Adrenal gland (tissue), 12 donors: Measurements from ENCODE around the gene MROH2A. TPM values are rescaled to one million over a fixed set of nuclear protein-coding genes. Genes with fewer than 3 reads are reported as not detected.

Experiments used
- DNase-seq, 7 donors: peaks; one replicate each; pipeline ENCODE4 v3.0.0-alpha.2; 2019 to 2020
- H3K27ac ChIP-seq, 5 donors: fragments of 200-600 bp; sonication (generic) in 4 of 5; 1 replicate in 3 of 5; 2 replicates in 2 of 5; pipeline versions ENCODE4 v1.5.1 to v1.8.0; 2016 to 2020; ENCODE audit warnings: mild to moderate bottlenecking in 1 of 5
- H3K27me3 ChIP-seq: fragments of 200-600 bp; 2 replicates; pipeline ENCODE4 v1.8.0; 2021
- H3K36me3 ChIP-seq, 2 donors: fragments of 200-600 bp; replicated peaks in 1 of 2; 1 replicate in 1 of 2; 2 replicates in 1 of 2; pipeline versions ENCODE4 v1.5.1 to v1.8.0; 2018 to 2022
- H3K4me1 ChIP-seq, 2 donors: fragments of 200-600 bp; replicated peaks in 1 of 2; 1 replicate in 1 of 2; 2 replicates in 1 of 2; pipeline versions ENCODE4 v1.5.1 to v1.8.0; 2018 to 2021
- H3K4me3 ChIP-seq, 4 donors: fragments of 200-600 bp; sonication (generic) in 3 of 4; one replicate each; pipeline ENCODE4 v1.5.1; 2016 to 2018
- H3K9me3 ChIP-seq, 3 donors: fragments of 200-600 bp; sonication (generic) in 1 of 3; replicated peaks in 1 of 3; 1 replicate in 2 of 3; 2 replicates in 1 of 3; pipeline versions ENCODE4 v1.5.1 to v1.8.0; 2016 to 2021
- POLR2A ChIP-seq, 2 donors: fragments of 450-650 bp; IDR thresholded peaks; one replicate each; pipeline ENCODE4 v1.6.1; 2017; ENCODE audit warnings: antibody characterized with exemption in 2 of 2, mild to moderate bottlenecking in 2 of 2, moderate library complexity in 1 of 2
- WGBS, 4 donors: extraction: QIAGEN DNeasy Blood & Tissue Kit in 2 of 4; methylation state at CpG; one replicate each; pipeline versions ENCODE4 v1.1.5 to v1.1.7; 2013 to 2017; 5-methylcytosine and 5-hydroxymethylcytosine counted together
- intact Hi-C, 2 donors: fragments of 100-400 bp; cut with DNase I; formaldehyde crosslinking; loops; one replicate each; pipeline versions ENCODE4 v1.14.1 to v1.15.0; 2022 to 2023
- polyA plus RNA-seq, 3 donors: library from polyadenylated mRNA; stranded (reverse); fragments of 200-250 nt in 2 of 3; fragments of 350-450 nt in 1 of 3; fragmentation: Illumina TruSeq in 1 of 3; extraction: RNeasy Lipid Tissue Mini Kit (QIAGEN cat#74804) in 1 of 3; gene quantifications; one replicate each; pipeline ENCODE4 v1.2.3, GENCODE V29; 2013 to 2014
- total RNA-seq, 9 donors: library from RNA; depleted of rRNA in 4 of 9; stranded (reverse); fragments of >200 nt in 4 of 9; fragments of 120-200 nt in 1 of 9; fragmentation: NEBNext Ultra II Directional in 1 of 9; extraction: Animal tissue kit (Norgen Biotek cat#: 25700) in 1 of 9; gene quantifications; one replicate each; pipeline versions ENCODE4 v1.1.0 to v1.2.4, GENCODE V29; 2013 to 2023
- TF ChIP-seq, protein P1 (sequence below), 6 experiments: fragments of 450-650 bp in 4 of 6; fragments of 200-600 bp in 2 of 6; sonication (generic) in 1 of 6; IDR thresholded peaks; 1 replicate in 5 of 6; 2 replicates in 1 of 6; pipeline versions ENCODE4 v1.5.1 to v1.8.0; 2016 to 2021; ENCODE audit warnings: antibody characterized with exemption in 6 of 6, mild to moderate bottlenecking in 2 of 6, moderate library complexity in 1 of 6
- donor health status: healthy with polysubstance abuse.
- donor health status: Bipolar disorder and iron deficiency.
- donor health status: DM: yes; HTN: yes; CAD: no.
- donor health status: DM: no; HTN: no; CAD: no.
- donor health status: DM: no; HTN: no; CAD: no.
- donor health status: DM: yes; HTN: yes; CAD: no.

The MROH2A gene
- total and polyA plus RNA-seq, 12 donors: 0.13 TPM; not detected in 11

DNA sequence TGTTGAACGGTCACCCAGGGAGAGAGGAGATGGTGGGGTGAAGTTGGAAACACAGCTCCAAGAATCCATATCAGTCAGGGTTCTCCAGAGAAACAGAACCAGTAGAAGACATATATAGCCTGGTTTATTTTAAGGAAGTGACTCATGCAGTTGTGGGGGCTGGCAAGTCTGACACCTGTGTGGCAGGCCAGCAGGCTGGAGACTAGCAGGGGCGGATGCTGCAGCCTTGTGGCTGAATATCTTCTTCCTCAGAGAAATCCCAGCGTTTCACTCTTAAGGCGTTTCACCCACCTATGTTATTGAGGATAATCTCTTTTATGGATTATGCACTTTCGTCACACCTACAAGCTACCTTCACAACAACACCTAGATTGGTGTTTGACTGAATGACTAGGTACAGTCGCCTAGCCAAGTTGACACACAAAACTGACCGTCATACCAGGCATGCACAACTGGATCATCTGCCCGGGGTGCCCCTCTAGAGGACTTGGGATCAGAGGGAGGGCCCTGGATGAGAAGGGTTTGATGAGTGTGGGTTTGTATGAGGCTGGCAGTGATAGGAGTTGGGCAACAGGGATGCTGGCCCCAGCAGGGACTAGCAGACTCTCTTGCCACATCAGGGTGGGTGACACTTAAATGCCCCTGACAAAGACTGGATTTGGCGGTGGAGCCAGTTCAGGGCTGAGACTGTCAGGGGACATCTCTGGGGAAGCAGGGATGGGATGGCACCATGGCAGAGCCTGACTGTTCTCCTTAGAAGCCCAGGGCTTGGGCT lies 23.4 kb downstream of the MROH2A start:
- H3K27me3 ChIP-seq: peaks cover 4% of the 10 kb centered on the region
- peak in 2 of 7 donors; percentile 0 to 24 for DNase-seq
- intact Hi-C loops: no loop called here
- no peak overlapping the region for H3K27ac ChIP-seq
- no peaks in the 10 kb centered on the region for H3K36me3 ChIP-seq
- no peaks in the 10 kb centered on the region for H3K9me3 ChIP-seq
- H3K4me1 ChIP-seq: no peaks in the 10 kb centered on the region
- no peak for TF ChIP-seq POLR2A (IDR thresholded peaks at IDR 0.05)
- TF ChIP-seq, protein P1, sequence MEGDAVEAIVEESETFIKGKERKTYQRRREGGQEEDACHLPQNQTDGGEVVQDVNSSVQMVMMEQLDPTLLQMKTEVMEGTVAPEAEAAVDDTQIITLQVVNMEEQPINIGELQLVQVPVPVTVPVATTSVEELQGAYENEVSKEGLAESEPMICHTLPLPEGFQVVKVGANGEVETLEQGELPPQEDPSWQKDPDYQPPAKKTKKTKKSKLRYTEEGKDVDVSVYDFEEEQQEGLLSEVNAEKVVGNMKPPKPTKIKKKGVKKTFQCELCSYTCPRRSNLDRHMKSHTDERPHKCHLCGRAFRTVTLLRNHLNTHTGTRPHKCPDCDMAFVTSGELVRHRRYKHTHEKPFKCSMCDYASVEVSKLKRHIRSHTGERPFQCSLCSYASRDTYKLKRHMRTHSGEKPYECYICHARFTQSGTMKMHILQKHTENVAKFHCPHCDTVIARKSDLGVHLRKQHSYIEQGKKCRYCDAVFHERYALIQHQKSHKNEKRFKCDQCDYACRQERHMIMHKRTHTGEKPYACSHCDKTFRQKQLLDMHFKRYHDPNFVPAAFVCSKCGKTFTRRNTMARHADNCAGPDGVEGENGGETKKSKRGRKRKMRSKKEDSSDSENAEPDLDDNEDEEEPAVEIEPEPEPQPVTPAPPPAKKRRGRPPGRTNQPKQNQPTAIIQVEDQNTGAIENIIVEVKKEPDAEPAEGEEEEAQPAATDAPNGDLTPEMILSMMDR (IDR thresholded peaks at IDR 0.05): no peak
- no peak overlapping the region for H3K4me3 ChIP-seq
- 76 to 87% (median 80%) methylated on average over 8 to 9 of the region's 9 CpGs for WGBS, 4 donors

DNA sequence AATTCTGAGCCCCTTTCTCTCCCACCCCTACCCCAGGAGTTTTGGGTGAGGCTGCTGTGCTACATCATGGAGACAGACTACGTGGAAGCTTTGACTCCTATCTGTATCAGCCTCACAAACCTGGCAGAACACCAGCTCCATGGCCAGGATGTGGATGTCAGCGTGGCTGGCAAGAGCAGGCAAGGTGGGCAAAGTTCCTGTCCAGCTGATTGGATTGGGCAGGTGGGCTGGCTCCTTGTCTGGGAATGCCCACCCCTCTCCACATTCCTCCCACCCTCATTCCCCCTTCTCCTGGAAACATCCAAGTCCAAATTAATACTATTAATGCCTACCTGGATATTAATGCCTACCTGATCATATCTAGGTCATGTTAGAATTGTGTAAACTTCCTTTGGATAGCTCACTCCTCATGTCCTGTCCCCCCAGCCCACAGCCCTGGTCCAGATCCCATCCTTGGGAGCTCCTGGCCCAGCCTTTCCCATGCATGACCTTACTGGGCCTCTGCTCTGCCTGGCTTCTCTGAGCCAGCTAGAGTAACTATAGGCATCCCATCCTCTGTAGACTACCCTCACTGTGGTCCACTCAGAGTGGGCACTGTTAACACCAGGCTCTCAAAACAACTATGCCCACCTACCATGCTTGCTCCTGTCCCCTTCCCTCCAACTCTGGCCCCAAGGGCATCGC lies 24.1 kb downstream of the MROH2A start:
- no peaks in the 10 kb centered on the region for H3K9me3 ChIP-seq
- no peaks in the 10 kb centered on the region for H3K36me3 ChIP-seq
- DNase-seq: peak in 2 of 7 donors; percentile 2 to 17
- H3K4me3 ChIP-seq: no peak overlapping the region
- WGBS, 4 donors: 61 to 79% (median 70%) methylated on average over 2 to 3 of the region's 3 CpGs
- H3K4me1 ChIP-seq: no peaks in the 10 kb centered on the region
- no peak overlapping the region for H3K27ac ChIP-seq
- peaks cover 4% of the 10 kb centered on the region for H3K27me3 ChIP-seq
- intact Hi-C loops: no loop called here
- TF ChIP-seq POLR2A (IDR thresholded peaks at IDR 0.05): no peak
- TF ChIP-seq, protein P1 (IDR thresholded peaks at IDR 0.05): no peak

DNA sequence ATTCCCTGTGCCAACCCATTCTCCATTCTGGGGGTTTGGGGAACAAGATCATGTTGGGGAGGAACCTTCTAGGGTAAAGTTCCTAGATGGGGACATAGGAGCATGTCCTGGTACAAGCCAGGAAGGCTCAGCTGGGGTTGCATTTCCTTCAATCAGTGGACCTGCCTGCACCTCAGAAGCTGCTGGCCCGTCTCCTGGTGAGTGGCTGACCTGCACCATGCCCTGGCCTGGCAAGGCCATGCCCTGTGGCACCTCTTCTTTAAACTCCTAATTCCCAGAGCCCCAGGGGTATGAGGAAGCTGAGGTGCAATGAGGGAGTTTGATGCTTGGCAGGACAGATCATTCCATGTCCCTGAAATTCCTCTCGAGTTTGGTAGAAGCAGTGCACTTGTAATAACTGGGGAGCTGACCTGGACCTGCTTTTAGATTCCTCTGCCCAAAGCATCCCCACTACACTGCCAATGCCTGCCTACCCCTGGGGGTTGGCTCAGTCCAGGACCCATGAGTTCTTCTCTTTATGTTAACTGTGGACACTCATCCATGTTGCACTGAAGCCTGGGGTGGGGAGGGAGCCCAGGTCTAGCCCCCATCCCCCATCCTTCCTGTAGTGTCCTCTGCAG lies 25.3 kb downstream of the MROH2A start:
- no peaks in the 10 kb centered on the region for H3K9me3 ChIP-seq
- TF ChIP-seq, protein P1 (IDR thresholded peaks at IDR 0.05): no peak
- no peak for TF ChIP-seq POLR2A (IDR thresholded peaks at IDR 0.05)
- peaks cover 4% of the 10 kb centered on the region for H3K27me3 ChIP-seq
- H3K4me1 ChIP-seq: no peaks in the 10 kb centered on the region
- H3K27ac ChIP-seq: no peak overlapping the region
- no peak overlapping the region for H3K4me3 ChIP-seq
- intact Hi-C loops: no loop called here
- H3K36me3 ChIP-seq: no peaks in the 10 kb centered on the region
- WGBS, 4 donors: 58 to 91% (median 70%) methylated on average over 1 to 2 of the region's 2 CpGs
- DNase-seq: peak in 2 of 7 donors; percentile 4 to 24

DNA sequence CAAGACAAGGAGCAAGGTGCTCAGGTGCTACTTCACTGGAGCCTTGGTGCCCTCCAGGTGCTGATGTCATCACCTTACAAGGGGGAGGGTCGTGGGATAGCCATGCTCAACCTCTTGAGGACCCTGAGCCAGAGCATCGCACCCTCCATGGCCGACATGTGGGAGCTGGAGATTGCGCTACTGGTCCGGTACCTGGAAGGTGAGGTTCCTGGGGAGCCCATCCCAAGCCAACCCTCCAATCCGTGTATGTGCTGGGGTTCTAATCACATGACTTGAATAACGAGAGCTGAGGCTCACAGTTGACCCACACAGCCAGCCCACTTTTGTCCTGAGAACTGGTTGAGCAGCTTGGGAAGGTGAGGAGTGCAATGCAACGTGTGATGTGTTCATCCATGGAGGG lies 25.9 kb downstream of the MROH2A start:
- Histone ChIP-seq H3K4me1 (no peaks in the 10 kb centered on the region), H3K36me3 (no peaks in the 10 kb centered on the region), H3K27me3 (peaks cover 4% of the 10 kb centered on the region), H3K4me3 (no peak overlapping the region), H3K27ac (no peak overlapping the region), H3K9me3 (no peaks in the 10 kb centered on the region)
- peak in 1 of 7 donors; percentile 21 for DNase-seq
- TF ChIP-seq, protein P1 (IDR thresholded peaks at IDR 0.05): no peak
- TF ChIP-seq POLR2A (IDR thresholded peaks at IDR 0.05): no peak
- 63 to 67% (median 65%) methylated on average over 5 to 8 of the region's 8 CpGs for WGBS, 4 donors
- intact Hi-C loops: no loop called here
